NCI-H1092 treated with DMSO at 0.1 percent for 48 hours (cell line): ENCODE measurements around the gene BCKDK.
"Not testable (repeated sequence)": the region's sequence is repeated elsewhere in the genome, so short reads cannot be mapped to it uniquely, and the experiment has no call there.

Source experiments
- DNase-seq: peaks from one replicate; lab custom pipeline; 2025; lab: John Stamatoyannopoulos, UW

The BCKDK gene

DNA sequence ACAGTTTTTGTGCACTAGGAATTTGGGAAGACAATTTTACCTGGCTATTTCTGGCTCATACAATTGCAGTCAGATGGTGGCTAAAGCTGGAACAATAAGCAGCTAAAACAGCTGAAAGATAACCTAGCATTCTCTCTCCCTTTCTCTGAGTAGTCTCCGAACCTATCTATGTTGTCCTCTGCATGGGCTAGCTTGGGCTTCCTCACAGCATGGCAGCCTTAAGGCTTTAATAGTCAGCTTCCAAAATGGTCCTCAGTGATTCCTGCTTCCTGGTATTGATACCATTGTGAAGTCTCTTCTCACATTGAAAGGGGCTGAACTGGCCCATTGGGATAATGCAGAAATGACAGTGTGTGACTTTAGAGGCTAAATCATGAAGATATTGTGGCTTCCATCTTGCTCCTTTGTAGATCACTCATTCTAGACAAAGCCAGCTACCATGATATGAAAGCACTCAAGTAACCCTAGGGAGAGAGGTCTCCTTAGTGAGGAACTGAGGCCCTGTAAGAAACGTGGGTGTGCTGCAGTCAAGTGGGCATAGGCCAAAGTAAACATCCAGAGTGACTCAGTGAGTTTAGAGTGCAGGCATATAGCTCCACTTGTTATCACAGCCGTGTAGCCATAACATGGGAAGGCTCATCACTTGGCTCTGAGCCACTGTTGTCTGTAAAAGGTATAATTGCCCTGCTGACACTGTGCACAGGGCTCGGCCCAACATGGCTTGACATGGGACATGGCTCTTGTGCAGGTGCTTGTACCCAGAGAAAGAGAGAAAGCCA is 8.1 kb upstream of the BCKDK start:
- DNase-seq, result no peak

DNA sequence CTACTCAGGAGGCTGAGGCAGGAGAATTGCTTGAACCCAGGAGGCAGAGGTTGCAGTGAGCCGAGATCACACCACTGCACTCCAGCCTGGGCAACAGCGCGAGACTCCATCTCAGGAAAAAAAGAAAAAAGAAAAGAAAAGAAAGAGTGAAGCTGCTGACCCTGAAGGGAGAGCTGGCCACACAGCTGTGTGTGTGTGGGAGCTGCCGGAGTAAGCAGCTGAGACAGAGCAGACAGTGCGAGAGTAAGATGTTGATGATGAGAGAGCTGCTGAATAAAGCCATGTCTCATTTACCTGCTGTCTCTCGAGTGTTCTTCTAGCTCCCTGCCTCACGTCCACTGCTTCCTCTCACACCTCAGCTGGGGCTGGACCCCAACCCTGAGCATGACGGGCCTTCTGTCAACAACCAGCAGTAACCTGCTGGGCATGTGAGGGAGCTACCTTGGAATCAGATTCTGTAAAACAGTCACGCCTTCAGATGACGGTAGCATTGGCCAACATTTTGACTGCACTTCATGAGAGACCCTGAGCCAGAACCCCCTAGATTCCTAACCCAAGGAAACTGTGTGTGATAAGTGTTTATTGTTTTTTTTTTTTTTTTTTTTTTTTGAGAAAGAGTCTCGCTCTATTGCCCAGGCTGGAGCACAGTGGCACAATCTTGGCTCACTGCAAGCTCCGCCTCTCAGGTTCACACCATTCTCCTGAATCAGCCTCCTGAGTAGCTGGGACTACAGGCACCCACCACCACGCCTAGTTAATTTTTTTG is 7.1 kb upstream of the BCKDK start:
- not testable (repeated sequence) for DNase-seq

GRCh38 chr16:31105677-31106213 is 2.4 kb upstream of the BCKDK start:
- DNase-seq, result peak; percentile 46

DNA sequence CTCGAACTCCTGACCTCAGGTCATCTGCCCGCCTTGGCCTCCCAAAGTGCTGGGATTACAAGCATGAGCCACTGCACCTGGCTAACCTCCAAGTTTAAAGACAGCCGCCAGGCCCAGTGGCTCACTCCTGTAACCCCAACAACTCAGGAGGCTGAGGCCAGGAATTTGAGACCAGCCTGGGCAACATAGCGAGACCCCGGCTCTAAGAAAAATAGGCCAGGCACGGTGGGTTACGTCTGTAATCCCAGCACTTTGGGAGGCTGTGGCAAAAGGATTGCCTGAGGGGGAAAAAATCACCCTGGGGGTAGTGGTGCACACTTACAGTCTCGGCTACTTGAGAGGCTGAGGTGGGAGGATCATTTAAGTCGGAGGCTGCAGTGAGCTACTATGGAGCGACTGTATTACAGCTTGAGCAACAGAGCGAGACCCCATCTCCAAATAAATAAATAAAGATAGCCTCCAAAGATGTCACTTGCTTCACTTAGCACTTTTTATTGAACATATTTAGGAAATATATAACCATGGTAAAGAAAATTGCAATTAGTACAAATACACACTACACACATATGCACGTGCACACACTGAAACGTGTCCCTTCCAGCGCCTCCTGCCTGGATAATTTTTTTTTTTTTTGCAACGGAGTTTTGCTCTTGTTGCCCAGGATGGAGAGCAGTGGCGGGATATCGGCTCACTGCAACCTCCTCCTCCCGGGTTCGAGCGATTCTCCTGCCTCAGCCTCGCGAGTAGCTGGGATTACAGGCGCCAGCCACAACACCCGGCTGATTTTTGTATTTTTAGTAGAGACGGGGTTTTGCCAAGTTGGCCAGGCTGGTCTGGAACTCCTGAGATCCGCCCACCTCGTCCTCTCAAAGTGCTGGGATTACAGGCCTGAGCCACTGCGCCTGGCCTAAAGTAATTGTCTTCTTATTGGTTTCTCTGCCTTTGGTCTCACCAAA is 1.4 kb upstream of the BCKDK start:
- DNase-seq, result no peak

GRCh38 chr16:31107465-31107867 is 720 bp upstream of the BCKDK start:
- no peak for DNase-seq

DNA sequence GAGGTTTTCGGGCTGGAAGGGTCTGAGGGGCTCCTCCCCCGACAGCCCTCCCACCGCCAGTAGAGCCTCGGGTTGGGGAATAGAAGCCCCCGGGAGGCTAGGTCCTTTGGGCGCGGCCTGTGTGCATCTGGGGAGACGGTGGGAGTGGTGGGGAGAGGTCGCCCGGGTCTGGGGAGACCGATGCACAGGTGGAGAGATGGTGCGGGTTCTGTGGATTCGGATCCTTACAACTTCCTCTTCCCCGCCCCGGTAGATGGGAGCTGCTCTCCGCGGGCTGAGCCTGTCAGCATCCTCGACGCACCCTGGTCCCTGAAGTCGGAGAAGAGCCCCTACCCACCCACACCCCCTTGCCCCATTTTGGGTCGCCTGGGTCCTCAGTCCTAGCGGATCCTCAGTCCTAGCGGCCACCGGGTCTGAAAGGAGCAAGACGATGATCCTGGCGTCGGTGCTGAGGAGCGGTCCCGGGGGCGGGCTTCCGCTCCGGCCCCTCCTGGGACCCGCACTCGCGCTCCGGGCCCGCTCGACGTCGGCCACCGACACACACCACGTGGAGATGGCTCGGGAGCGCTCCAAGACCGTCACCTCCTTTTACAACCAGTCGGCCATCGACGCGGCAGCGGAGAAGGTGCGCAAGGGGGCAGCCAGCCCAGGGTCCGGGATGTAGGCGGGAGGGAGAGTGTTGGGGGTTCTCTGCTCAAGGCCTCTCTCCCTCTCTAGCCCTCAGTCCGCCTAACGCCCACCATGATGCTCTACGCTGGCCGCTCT is 790 bp downstream of the BCKDK start:
- DNase-seq, result no peak

DNA sequence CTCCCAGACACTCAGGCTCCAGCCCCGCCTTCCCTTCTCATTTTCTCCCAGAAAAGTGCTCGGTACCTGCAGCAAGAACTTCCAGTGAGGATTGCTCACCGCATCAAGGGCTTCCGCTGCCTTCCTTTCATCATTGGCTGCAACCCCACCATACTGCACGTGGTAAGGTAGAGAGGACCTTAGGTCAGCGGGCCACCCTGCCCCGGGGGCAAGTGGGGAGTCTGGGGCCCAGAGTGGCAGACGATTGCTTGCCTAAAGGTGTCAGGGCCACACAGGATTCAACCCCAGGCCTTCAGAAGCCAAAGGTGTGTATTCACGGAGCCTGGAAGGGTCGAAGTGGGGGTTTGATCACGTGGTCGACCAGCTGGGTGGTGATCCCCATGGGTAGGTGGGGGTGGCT is 1.4 kb downstream of the BCKDK start:
- no peak for DNase-seq

- no peak for DNase-seq
Measured at GRCh38 chr16:31110106-31111034, 2.2 kb downstream of the BCKDK start.

- DNase-seq, result no peak
Measured at GRCh38 chr16:31111881-31112466, 3.8 kb downstream of the BCKDK start.

DNA sequence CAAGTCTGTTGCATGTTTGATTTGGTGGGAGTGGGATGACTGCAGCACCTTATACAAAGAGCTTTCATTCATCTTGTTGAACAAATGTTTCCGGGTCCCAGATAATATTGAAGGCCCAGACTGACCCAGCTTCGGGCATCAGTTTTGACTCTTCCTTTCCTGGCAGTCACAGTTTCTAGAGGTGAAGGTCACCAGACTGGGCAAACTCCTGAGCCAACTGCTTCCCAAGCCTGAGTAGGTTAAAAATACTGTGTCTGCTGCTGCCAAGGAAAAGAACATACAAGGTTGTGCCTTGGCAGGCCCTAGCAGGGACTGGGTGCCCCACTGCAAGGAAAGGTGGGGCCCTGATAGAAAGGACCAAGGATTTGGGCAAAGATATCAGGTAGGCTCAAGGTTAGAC is 4.5 kb downstream of the BCKDK start:
- DNase-seq, result no peak

- no peak for DNase-seq
Measured at GRCh38 chr16:31113121-31114120, 5.2 kb downstream of the BCKDK start.

DNA sequence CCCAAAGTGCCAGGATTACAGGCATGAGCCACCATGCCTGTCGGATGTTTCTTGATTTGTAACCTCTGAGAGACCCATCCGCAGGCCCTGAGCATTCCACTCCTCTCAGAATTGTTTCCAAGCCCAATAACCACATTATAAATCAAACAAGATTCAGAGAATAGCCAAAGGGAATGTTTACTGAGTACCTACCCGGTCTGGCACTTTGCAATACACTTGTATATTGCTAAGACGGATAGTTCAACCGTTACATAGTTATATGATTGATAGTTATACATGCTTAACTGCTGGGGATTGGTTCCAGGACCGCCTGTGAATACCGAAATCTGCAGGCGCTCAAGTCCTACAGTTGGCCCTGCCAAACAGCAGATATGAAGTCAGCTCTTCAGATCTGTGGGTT is 6.3 kb downstream of the BCKDK start:
- DNase-seq, result no peak

DNA sequence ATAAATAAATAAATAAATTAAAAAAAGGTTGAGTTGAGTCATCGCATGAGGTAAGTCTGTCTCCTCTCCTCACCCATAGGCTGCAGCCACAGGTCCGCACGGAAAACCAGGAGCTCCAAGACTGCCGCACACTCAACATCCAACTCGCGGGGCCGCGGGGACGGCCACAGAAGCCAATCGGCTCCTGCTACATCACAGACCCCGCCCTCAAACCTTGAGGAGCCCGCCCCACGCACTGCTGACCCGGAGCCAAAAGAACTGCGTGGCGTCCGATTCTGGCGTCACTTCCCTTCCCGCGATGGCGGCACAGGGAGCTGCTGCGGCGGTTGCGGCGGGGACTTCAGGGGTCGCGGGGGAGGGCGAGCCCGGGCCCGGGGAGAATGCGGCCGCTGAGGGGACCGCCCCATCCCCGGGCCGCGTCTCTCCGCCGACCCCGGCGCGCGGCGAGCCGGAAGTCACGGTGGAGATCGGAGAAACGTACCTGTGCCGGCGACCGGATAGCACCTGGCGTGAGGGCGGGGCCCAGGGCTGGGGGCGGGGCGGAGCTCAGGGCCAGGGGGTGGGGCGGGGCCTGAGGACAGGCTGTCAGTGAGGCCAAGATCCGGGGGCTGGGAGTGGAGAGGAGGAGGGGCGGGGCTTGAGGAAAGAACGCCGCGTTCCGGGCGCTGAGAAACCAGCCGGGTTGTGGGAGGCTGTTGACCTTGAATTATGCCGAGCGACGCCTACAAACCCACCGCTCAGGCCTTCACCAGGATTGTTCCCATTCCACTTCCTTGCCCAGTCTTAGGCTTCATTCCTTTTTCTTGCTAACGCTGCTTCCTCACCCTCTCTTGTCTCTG is 9.4 kb downstream of the BCKDK start, which contains the start of gene KAT8:
TSS of gene KAT8 (plus strand) at position 281 of the 839 bp plus-strand sequence. CDS start at position 299, 18 bp downstream.
- peak; percentile 98 for DNase-seq

GRCh38 chr16:31118223-31119155 is 10.3 kb downstream of the BCKDK start:
- DNase-seq, result no peak

DNA sequence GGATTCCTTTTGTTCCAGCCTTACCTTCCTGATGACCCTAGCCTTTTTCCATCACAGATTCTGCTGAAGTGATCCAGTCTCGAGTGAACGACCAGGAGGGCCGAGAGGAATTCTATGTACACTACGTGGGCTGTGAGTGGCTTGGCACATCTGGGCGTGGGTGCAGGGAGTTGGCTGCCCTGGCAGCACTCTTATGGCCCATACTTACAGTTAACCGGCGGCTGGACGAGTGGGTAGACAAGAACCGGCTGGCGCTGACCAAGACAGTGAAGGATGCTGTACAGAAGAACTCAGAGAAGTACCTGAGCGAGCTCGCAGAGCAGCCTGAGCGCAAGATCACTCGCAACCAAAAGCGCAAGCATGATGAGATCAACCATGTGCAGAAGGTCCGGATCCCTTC is 11.9 kb downstream of the BCKDK start:
- DNase-seq, result no peak

DNA sequence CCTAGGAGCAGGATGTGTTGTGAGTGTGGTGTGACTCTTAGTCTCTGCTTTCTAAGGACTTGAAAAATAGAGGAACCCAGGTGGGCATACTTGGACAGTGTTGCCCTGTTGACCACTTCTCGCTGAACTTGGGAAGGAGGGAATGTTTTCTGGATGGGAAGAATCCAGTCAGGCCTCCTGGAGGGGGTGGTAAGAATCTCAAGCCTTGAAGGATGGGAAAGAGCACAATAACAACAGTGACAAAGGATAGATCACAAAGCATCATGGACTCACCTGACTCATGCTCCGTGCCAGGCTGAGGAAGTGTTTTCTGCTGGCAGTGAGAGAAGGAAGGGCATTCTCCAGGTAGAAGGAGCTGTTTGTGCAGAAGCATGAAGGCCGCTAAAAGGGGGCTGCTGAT is 17.7 kb downstream of the BCKDK start:
- DNase-seq, result no peak
